K562 (cell line): Measurements from ENCODE around the gene SALL2. TPM values are rescaled to one million over a fixed set of nuclear protein-coding genes. Genes with fewer than 3 reads are reported as not detected.

Source experiments
- ATAC-seq: fragments of 200-7000 bp; cut with Tn5 transposase; 3 replicates; pipeline ENCODE4 v1.9.1; 2020; ENCODE audit warnings: moderate library complexity
- BruUV-seq: library from RNA; stranded (reverse); fragments of 400-500 nt; replicated peaks from 2 replicates; lab custom pipeline; 2021; lab: Mats Ljungman, UMichigan
- CTCF ChIA-PET: fragments of 300-600 bp; formaldehyde crosslinking; extraction: SDS; loops from one replicate; lab custom pipeline; 2021; ENCODE audit warnings: low intra/inter-chr PET ratio; lab: Yijun Ruan, JAX
- POLR2A ChIA-PET: fragments of 300-600, 350-650 bp; sonication (Branson Sonifier 250); formaldehyde crosslinking; extraction: SDS; loops from one replicate; lab custom pipeline; 2021; ENCODE audit warnings: antibody characterized with exemption, inconsistent platforms; lab: Yijun Ruan, JAX
- DNase-seq, 4 experiments: peaks; one replicate each; pipeline versions ENCODE4 v3.0.0 to v3.0.0-alpha.2; 2011 to 2018; ENCODE audit warnings: low spot score in 3 of 4, mixed read lengths in 3 of 4; ENCODE audit errors: extremely low read depth in 1 of 4
- FAIRE-seq: peaks from 2 replicates; lab custom pipeline; 2011; peaks lifted over from hg19 to GRCh38; lab: Jason Lieb, UNC
- H2AFZ ChIP-seq: 2 replicates; pipeline ENCODE4 v1.6.0; 2011; ENCODE audit warnings: low read depth, low read length, control low read depth, inconsistent platforms
- H3K27ac ChIP-seq: fragments of 200-600 bp; 3 replicates; pipeline ENCODE4 v1.8.0; 2011; ENCODE audit warnings: low read depth, mild to moderate bottlenecking, control low read depth, inconsistent platforms, low read length, moderate library complexity, mixed read lengths; ENCODE audit errors: extremely low read depth
- H3K27me3 ChIP-seq, 2 experiments: fragments of 300-600 bp in 1 of 2; 2 replicates in 1 of 2; 3 replicates in 1 of 2; pipeline versions ENCODE4 v1.6.0 to v1.8.0; 2011; ENCODE audit warnings: inconsistent platforms in 2 of 2, low read length in 2 of 2, mild to moderate bottlenecking in 1 of 2, mixed read lengths in 1 of 2, moderate library complexity in 1 of 2; ENCODE audit not compliant: control insufficient read depth in 2 of 2, insufficient read depth in 2 of 2
- H3K36me3 ChIP-seq: fragments of 300-600 bp; 3 replicates; pipeline ENCODE4 v1.8.0; 2011; ENCODE audit warnings: mild to moderate bottlenecking, low read length, inconsistent platforms; ENCODE audit not compliant: control insufficient read depth, insufficient read depth
- H3K4me1 ChIP-seq, 2 experiments: fragments of 200-600 bp in 1 of 2; replicated peaks in 1 of 2; 2 replicates in 1 of 2; 3 replicates in 1 of 2; pipeline versions ENCODE4 v1.5.1 to v1.8.0; 2011; ENCODE audit warnings: inconsistent platforms in 2 of 2, low read length in 2 of 2, mild to moderate bottlenecking in 1 of 2, mixed read lengths in 1 of 2, moderate library complexity in 1 of 2; ENCODE audit not compliant: control insufficient read depth in 2 of 2, insufficient read depth in 2 of 2
- H3K4me2 ChIP-seq: 2 replicates; pipeline ENCODE4 v1.6.1; 2011; ENCODE audit warnings: low read length, control low read depth, inconsistent platforms, mixed read lengths; ENCODE audit not compliant: insufficient read depth
- H3K4me3 ChIP-seq: fragments of 200-600 bp; sonication (generic), shearing (Covaris generic); 2 replicates; pipeline ENCODE4 v1.5.1; 2016; ENCODE audit warnings: control low read depth, inconsistent platforms
- H3K79me2 ChIP-seq: fragments of 200-600 bp; 3 replicates; pipeline ENCODE4 v1.8.0; 2011; ENCODE audit warnings: low read length, inconsistent platforms; ENCODE audit not compliant: control insufficient read depth, insufficient read depth
- H3K9ac ChIP-seq, 2 experiments: 2 replicates each; pipeline versions ENCODE4 v1.6.0 to v1.6.1; 2011; ENCODE audit warnings: low read depth in 2 of 2, low read length in 2 of 2, control low read depth in 1 of 2, inconsistent platforms in 1 of 2, mild to moderate bottlenecking in 1 of 2, mixed read lengths in 1 of 2; ENCODE audit not compliant: insufficient read depth in 1 of 2
- H3K9me1 ChIP-seq: one replicate; pipeline ENCODE4 v1.6.0; 2011; ENCODE audit warnings: inconsistent platforms, mild to moderate bottlenecking, low read length, moderate library complexity; ENCODE audit not compliant: control insufficient read depth, insufficient read depth
- H3K9me3 ChIP-seq: replicated peaks from 2 replicates; pipeline ENCODE4 v1.5.1; 2011; ENCODE audit warnings: low read depth, low read length, inconsistent platforms; ENCODE audit not compliant: control insufficient read depth, insufficient read depth
- H4K20me1 ChIP-seq: replicated peaks from 2 replicates; pipeline ENCODE4 v1.6.1; 2011; ENCODE audit warnings: low read length, inconsistent platforms, mixed read lengths; ENCODE audit not compliant: control insufficient read depth, insufficient read depth
- ARID1B ChIP-seq: fragments of 450-650 bp; IDR thresholded peaks from 2 replicates; pipeline ENCODE4 v1.6.1; 2016; ENCODE audit warnings: antibody characterized with exemption, mild to moderate bottlenecking, inconsistent platforms
- FOXJ3 ChIP-seq: sonication (generic); formaldehyde crosslinking; IDR thresholded peaks from 2 replicates; pipeline ENCODE4 v1.4.0; 2020; ENCODE audit warnings: mild to moderate bottlenecking, missing genetic modification reagents
- HNRNPH1 ChIP-seq: fragments of 200-400 bp; formaldehyde crosslinking; optimal IDR thresholded peaks from 2 replicates; pipeline ENCODE3; 2017; ENCODE audit warnings: low read depth, mild to moderate bottlenecking, low read length, moderate library complexity
- PHF21A ChIP-seq: fragments of 450-650 bp; IDR thresholded peaks from 2 replicates; pipeline ENCODE4 v1.6.1; 2017; ENCODE audit warnings: low read depth, borderline replicate concordance
- POLR2AphosphoS2 ChIP-seq: IDR thresholded peaks from 2 replicates; pipeline ENCODE4 v1.6.1; 2012; ENCODE audit warnings: low read length, improper control_type of control experiment
- SAFB2 ChIP-seq: fragments of 200-400 bp; formaldehyde crosslinking; IDR thresholded peaks from 2 replicates; pipeline ENCODE4 v1.6.1; 2018; ENCODE audit warnings: borderline replicate concordance, low read length, low read depth, moderate library complexity; ENCODE audit not compliant: severe bottlenecking
- SAP30 ChIP-seq: fragments of 200-600 bp; sonication (generic); IDR thresholded peaks from 2 replicates; pipeline ENCODE4 v1.6.1; 2012; ENCODE audit warnings: borderline replicate concordance, low read depth, mild to moderate bottlenecking, moderate library complexity, low read length, control low read depth, inconsistent platforms; ENCODE audit not compliant: insufficient read depth, poor library complexity, severe bottlenecking
- SMAD4 ChIP-seq: fragments of 250-450 bp; sonication (Bioruptor Pico); conservative IDR thresholded peaks from 2 replicates; pipeline ENCODE4 v1.8.0; 2021; ENCODE audit warnings: inconsistent platforms, mild to moderate bottlenecking, moderate library complexity
- STAG1 ChIP-seq: sonication (generic); formaldehyde crosslinking; IDR thresholded peaks from 2 replicates; pipeline ENCODE4 v1.5.0; 2020; ENCODE audit warnings: missing genetic modification reagents, borderline replicate concordance
- TEAD2 ChIP-seq: fragments of 450-650 bp; IDR thresholded peaks from 2 replicates; pipeline ENCODE4 v1.6.1; 2016; ENCODE audit warnings: missing genetic modification characterization, control low read depth, missing compliant biosample characterization
- TFAM ChIP-seq: fragments of 250-450 bp; sonication (Bioruptor Pico); conservative IDR thresholded peaks from 2 replicates; pipeline ENCODE4 v1.5.0; 2021; ENCODE audit warnings: mild to moderate bottlenecking, moderate library complexity
- ZNF324 ChIP-seq: fragments of 250-450 bp; sonication (Bioruptor Pico); IDR thresholded peaks from 2 replicates; pipeline ENCODE4 v1.4.0; 2020; ENCODE audit warnings: mild to moderate bottlenecking
- ZNF668 ChIP-seq: fragments of 250-450 bp; sonication (Bioruptor Pico); IDR thresholded peaks from 2 replicates; pipeline ENCODE4 v1.8.0; 2022; ENCODE audit warnings: mild to moderate bottlenecking, inconsistent platforms
- ZNF696 ChIP-seq: fragments of 250-450 bp; sonication (Bioruptor Pico); conservative IDR thresholded peaks from 2 replicates; pipeline ENCODE4 v1.4.0; 2020; ENCODE audit warnings: mild to moderate bottlenecking, moderate library complexity
- ZNF830 ChIP-seq: fragments of 250-450 bp; sonication (Bioruptor Pico); IDR thresholded peaks from 2 replicates; pipeline ENCODE4 v1.5.0; 2021; ENCODE audit warnings: mild to moderate bottlenecking
- WGBS: fragments of 100-300 bp; shearing (Covaris generic); methylation state at CpG from one replicate; pipeline ENCODE4 v1.1.6; 2016; ENCODE audit warnings: low coverage, mixed read lengths; ENCODE audit not compliant: insufficient coverage; ENCODE audit errors: missing lambda C conversion rate; 5-methylcytosine and 5-hydroxymethylcytosine counted together
- in situ Hi-C: fragments of 300-500 bp; cut with MboI; formaldehyde crosslinking; loops from 4 replicates; pipeline ENCODE4 v1.15.0; 2018; ENCODE audit warnings: inconsistent platforms, mixed read lengths
- intact Hi-C: fragments of 100-400 bp; cut with micrococcal nuclease; formaldehyde crosslinking; loops from 2 replicates; pipeline ENCODE4 v1.14.2; 2022
- polyA plus RNA-seq, 8 experiments: library from polyadenylated mRNA; depleted of rRNA in 4 of 8; stranded (reverse) in 5 of 8; unstranded in 3 of 8; fragments of >200 nt; fragmentation: Nextera tagmentation in 2 of 8; fragmentation: Illumina TruSeq in 1 of 8; extraction: Ambion mirVana in 2 of 8; extraction: Trizol in 1 of 8; gene quantifications; 2 replicates each; pipeline versions ENCODE4 v1.2.1 to v1.2.3, GENCODE V29; 2011 to 2014; ENCODE audit warnings: inconsistent platforms in 1 of 8, missing spikeins in 1 of 8
- total RNA-seq, 7 experiments: library from RNA; depleted of rRNA in 6 of 7; stranded (reverse); fragments of >200 nt in 6 of 7; fragmentation: Illumina TruSeq in 2 of 7; extraction: Trizol in 2 of 7; gene quantifications; 2 replicates each; pipeline versions ENCODE4 v1.2.1 to v1.2.3, GENCODE V29; 2011 to 2021; ENCODE audit warnings: low replicate concordance in 1 of 7
- TF ChIP-seq, protein P1 (sequence below): fragments of 450-650 bp; IDR thresholded peaks from 2 replicates; pipeline ENCODE4 v1.6.1; 2016; ENCODE audit warnings: borderline replicate concordance
- TF ChIP-seq, protein P2 (sequence below), 2 experiments: IDR thresholded peaks; 2 replicates each; pipeline ENCODE4 v1.6.1; 2012; ENCODE audit warnings: improper control_type of control experiment in 2 of 2, low read depth in 2 of 2, low read length in 2 of 2, borderline replicate concordance in 1 of 2
- TF ChIP-seq, protein P3 (sequence below): fragments of 450-650 bp; IDR thresholded peaks from 2 replicates; pipeline ENCODE4 v1.6.1; 2017; ENCODE audit warnings: antibody characterized with exemption

The SALL2 gene
- total and polyA plus RNA-seq, 9 of the 15 experiments (the other 6 are each of a cell fraction or from before 2014, with no cell fraction given): 6.6 to 30.4 (median 12.9) TPM

DNA sequence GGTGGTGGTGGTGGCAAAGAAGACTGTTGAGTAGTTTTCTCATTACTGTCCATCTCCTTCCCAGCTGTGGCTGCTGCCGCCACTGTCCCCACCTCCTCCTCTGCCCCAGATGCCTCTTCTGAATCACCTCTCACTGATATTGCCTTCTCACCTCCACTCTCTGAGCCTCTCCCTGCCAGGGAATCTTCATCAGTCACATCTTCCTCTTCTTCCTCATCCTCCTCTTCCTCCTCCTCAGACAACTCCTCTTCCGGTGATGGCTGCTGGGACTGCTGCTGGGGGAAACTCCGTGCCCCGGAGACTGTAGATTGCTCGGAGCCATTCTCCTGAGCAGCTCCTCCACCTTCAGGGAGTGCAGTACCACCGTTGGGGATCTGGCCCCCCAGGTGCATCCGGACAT, 2.9 kb downstream of the SALL2 start:
- Histone ChIP-seq H3K27ac (no peak overlapping the region), H3K27me3 (no peaks in the 10 kb centered on the region), H3K36me3 (peaks cover 28% of the 10 kb centered on the region; the same call in 2 of the 3 replicates), H3K4me2 (no peak overlapping the region), H3K4me1 (peaks cover 24 to 35% of the 10 kb centered on the region in 2 experiments), H3K4me3 (no peak overlapping the region), H3K9me3 (no peaks in the 10 kb centered on the region), H3K9ac (peak overlapping the region in 1 of 2 experiments; percentile 35; a peak in 2 of 4 replicates), H2AFZ (no peak overlapping the region), H3K9me1 (no peaks in the 10 kb centered on the region), H3K79me2 (peaks cover 22% of the 10 kb centered on the region), H4K20me1 (no peaks in the 10 kb centered on the region)
- WGBS: 80% methylated on average over 4 of the region's 7 CpGs
- intact Hi-C loops: no loop called here
- in situ Hi-C loops: no loop called here
- ATAC-seq (no peak), DNase-seq (no peak), FAIRE-seq (no peak)
- no TSS peak for BruUV-seq
- ChIA-PET POLR2A (interaction anchor here (4.2 kb wide), 1 partner anchor 12 kb away, joined by 23 read pairs; the partner anchor contains the start of gene METTL3), CTCF (no interaction called here)
- no peak for TF ChIP-seq POLR2AphosphoS2
- no peak for TF ChIP-seq HNRNPH1
- TF ChIP-seq, protein P1, sequence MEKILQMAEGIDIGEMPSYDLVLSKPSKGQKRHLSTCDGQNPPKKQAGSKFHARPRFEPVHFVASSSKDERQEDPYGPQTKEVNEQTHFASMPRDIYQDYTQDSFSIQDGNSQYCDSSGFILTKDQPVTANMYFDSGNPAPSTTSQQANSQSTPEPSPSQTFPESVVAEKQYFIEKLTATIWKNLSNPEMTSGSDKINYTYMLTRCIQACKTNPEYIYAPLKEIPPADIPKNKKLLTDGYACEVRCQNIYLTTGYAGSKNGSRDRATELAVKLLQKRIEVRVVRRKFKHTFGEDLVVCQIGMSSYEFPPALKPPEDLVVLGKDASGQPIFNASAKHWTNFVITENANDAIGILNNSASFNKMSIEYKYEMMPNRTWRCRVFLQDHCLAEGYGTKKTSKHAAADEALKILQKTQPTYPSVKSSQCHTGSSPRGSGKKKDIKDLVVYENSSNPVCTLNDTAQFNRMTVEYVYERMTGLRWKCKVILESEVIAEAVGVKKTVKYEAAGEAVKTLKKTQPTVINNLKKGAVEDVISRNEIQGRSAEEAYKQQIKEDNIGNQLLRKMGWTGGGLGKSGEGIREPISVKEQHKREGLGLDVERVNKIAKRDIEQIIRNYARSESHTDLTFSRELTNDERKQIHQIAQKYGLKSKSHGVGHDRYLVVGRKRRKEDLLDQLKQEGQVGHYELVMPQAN: no peak
- TF ChIP-seq SAFB2: no peak
- TF ChIP-seq, protein P2, sequence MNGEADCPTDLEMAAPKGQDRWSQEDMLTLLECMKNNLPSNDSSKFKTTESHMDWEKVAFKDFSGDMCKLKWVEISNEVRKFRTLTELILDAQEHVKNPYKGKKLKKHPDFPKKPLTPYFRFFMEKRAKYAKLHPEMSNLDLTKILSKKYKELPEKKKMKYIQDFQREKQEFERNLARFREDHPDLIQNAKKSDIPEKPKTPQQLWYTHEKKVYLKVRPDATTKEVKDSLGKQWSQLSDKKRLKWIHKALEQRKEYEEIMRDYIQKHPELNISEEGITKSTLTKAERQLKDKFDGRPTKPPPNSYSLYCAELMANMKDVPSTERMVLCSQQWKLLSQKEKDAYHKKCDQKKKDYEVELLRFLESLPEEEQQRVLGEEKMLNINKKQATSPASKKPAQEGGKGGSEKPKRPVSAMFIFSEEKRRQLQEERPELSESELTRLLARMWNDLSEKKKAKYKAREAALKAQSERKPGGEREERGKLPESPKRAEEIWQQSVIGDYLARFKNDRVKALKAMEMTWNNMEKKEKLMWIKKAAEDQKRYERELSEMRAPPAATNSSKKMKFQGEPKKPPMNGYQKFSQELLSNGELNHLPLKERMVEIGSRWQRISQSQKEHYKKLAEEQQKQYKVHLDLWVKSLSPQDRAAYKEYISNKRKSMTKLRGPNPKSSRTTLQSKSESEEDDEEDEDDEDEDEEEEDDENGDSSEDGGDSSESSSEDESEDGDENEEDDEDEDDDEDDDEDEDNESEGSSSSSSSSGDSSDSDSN (IDR thresholded peaks at IDR 0.05; ENCODE audit: borderline replicate concordance in 1 of 2, low read depth in 2 of 2, low read length in 2 of 2): no peak
- no peak for TF ChIP-seq ZNF668
- TF ChIP-seq ZNF324 (CRISPR knock-in tag): no peak
- no peak for TF ChIP-seq ARID1B
- no peak for TF ChIP-seq SAP30
- no peak for TF ChIP-seq PHF21A
- TF ChIP-seq FOXJ3 (CRISPR knock-in tag): no peak
- TF ChIP-seq, protein P3, sequence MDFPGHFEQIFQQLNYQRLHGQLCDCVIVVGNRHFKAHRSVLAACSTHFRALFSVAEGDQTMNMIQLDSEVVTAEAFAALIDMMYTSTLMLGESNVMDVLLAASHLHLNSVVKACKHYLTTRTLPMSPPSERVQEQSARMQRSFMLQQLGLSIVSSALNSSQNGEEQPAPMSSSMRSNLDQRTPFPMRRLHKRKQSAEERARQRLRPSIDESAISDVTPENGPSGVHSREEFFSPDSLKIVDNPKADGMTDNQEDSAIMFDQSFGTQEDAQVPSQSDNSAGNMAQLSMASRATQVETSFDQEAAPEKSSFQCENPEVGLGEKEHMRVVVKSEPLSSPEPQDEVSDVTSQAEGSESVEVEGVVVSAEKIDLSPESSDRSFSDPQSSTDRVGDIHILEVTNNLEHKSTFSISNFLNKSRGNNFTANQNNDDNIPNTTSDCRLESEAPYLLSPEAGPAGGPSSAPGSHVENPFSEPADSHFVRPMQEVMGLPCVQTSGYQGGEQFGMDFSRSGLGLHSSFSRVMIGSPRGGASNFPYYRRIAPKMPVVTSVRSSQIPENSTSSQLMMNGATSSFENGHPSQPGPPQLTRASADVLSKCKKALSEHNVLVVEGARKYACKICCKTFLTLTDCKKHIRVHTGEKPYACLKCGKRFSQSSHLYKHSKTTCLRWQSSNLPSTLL: no peak
- TF ChIP-seq ZNF696: no peak
- TF ChIP-seq ZNF830: no peak
- TF ChIP-seq STAG1 (CRISPR knock-in tag): no peak
- no peak for TF ChIP-seq SMAD4
- no peak for TF ChIP-seq TEAD2
- TF ChIP-seq TFAM: no peak
